HCT116 (cell line): ENCODE results near the gene EWSR1. TPM values are rescaled to one million over a fixed set of nuclear protein-coding genes. Genes with fewer than 3 reads are reported as not detected.

ENCODE experiments used
- ATAC-seq: fragments of 200-7000 bp; cut with Tn5 transposase; 2 replicates; pipeline ENCODE4 v1.9.1; 2020; ENCODE audit warnings: mild to moderate bottlenecking, moderate library complexity
- BruUV-seq: library from RNA; stranded (reverse); fragments of 400-500 nt; replicated peaks from 2 replicates; lab custom pipeline; 2021; lab: Mats Ljungman, UMichigan
- CTCF ChIA-PET: fragments of 300-600 bp; sonication (Branson Sonifier 250); formaldehyde crosslinking; loops from one replicate; lab custom pipeline; 2021; ENCODE audit warnings: antibody characterized with exemption; lab: Charles Lee
- POLR2A ChIA-PET: fragments of 300-600, 350-600 bp; sonication (Branson Sonifier 250); formaldehyde crosslinking; loops from one replicate; lab custom pipeline; 2021; ENCODE audit warnings: antibody characterized with exemption; lab: Charles Lee
- RAD21 ChIA-PET, 2 experiments: fragments of 300-600 bp; sonication (Branson Sonifier 250); formaldehyde crosslinking; loops; one replicate each; lab custom pipeline; 2023; ENCODE audit warnings: low total read pairs in 2 of 2; ENCODE audit not compliant: uncharacterized antibody in 2 of 2, unreplicated experiment in 2 of 2, low non-redundant PET in 1 of 2; lab: Charles Lee
- DNase-seq: peaks from one replicate; pipeline ENCODE4 v3.0.0-alpha.2; 2010; ENCODE audit warnings: low read depth, low spot score
- H2AFZ ChIP-seq: fragments of 200-600 bp; shearing (Covaris generic), sonication (generic); 2 replicates; pipeline ENCODE4 v1.6.1; 2017; ENCODE audit warnings: low read depth, mixed run types, mixed read lengths, antibody characterized with exemption, low read length; ENCODE audit not compliant: poor library complexity, severe bottlenecking
- H3K27ac ChIP-seq: 2 replicates; pipeline ENCODE4 v1.5.1; 2012; ENCODE audit warnings: low read depth, low read length
- H3K27me3 ChIP-seq: fragments of 200-600 bp; sonication (generic); 2 replicates; pipeline ENCODE4 v1.6.1; 2016; ENCODE audit warnings: mixed run types, low read length, mixed read lengths; ENCODE audit not compliant: insufficient read depth
- H3K36me3 ChIP-seq, 2 experiments: fragments of 200-500 bp in 1 of 2; fragments of 200-600 bp in 1 of 2; sonication (Bioruptor generic) in 1 of 2; sonication (generic) in 1 of 2; 2 replicates each; pipeline versions ENCODE4 v1.5.1 to v1.6.1; 2014 to 2016; ENCODE audit warnings: low read length in 2 of 2, inconsistent platforms in 1 of 2, mixed read lengths in 1 of 2, mixed run types in 1 of 2; ENCODE audit not compliant: insufficient read depth in 2 of 2, control insufficient read depth in 1 of 2
- H3K4me1 ChIP-seq, 2 experiments: fragments of 200-600 bp in 1 of 2; sonication (generic) in 1 of 2; 2 replicates each; pipeline versions ENCODE4 v1.5.1 to v1.6.1; 2012 to 2017; ENCODE audit warnings: low read length in 2 of 2, inconsistent platforms in 1 of 2, mild to moderate bottlenecking in 1 of 2, mixed read lengths in 1 of 2, mixed run types in 1 of 2, moderate library complexity in 1 of 2; ENCODE audit not compliant: insufficient read depth in 2 of 2, control insufficient read depth in 1 of 2
- H3K4me2 ChIP-seq: fragments of 200-600 bp; sonication (generic); 2 replicates; pipeline ENCODE4 v1.6.1; 2017; ENCODE audit warnings: mixed run types, low read length, mixed read lengths
- H3K4me3 ChIP-seq, 2 experiments: fragments of 200-600 bp in 1 of 2; sonication (generic) in 1 of 2; replicated peaks in 1 of 2; 2 replicates each; pipeline ENCODE4 v1.5.1; 2011 to 2016; ENCODE audit warnings: low read length in 2 of 2, control low read depth in 1 of 2, low read depth in 1 of 2, mild to moderate bottlenecking in 1 of 2, mixed read lengths in 1 of 2, mixed run types in 1 of 2
- H3K79me2 ChIP-seq: fragments of 200-600 bp; sonication (generic); 2 replicates; pipeline ENCODE4 v1.6.1; 2017; ENCODE audit warnings: mild to moderate bottlenecking, mixed run types, low read length, moderate library complexity, mixed read lengths; ENCODE audit not compliant: insufficient read depth
- H3K9ac ChIP-seq: fragments of 200-600 bp; sonication (generic); 2 replicates; pipeline ENCODE4 v1.6.1; 2016; ENCODE audit warnings: low read length, mixed read lengths
- H3K9me2 ChIP-seq: fragments of 200-600 bp; sonication (generic), shearing (Covaris generic); 2 replicates; pipeline ENCODE4 v1.6.1; 2017; ENCODE audit warnings: mixed run types, mild to moderate bottlenecking, moderate library complexity; ENCODE audit not compliant: insufficient read depth
- H3K9me3 ChIP-seq, 2 experiments: fragments of 200-500 bp in 1 of 2; fragments of 200-600 bp in 1 of 2; sonication (Bioruptor generic) in 1 of 2; sonication (generic) in 1 of 2; 2 replicates each; pipeline ENCODE4 v1.6.1; 2014 to 2017; ENCODE audit warnings: low read length in 2 of 2, mixed read lengths in 2 of 2, inconsistent platforms in 1 of 2, low read depth in 1 of 2, mild to moderate bottlenecking in 1 of 2, mixed run types in 1 of 2, moderate library complexity in 1 of 2; ENCODE audit not compliant: control insufficient read depth in 1 of 2, insufficient read depth in 1 of 2
- H4K20me1 ChIP-seq: fragments of 200-600 bp; sonication (generic), shearing (Covaris generic); 2 replicates; pipeline ENCODE4 v1.6.1; 2017; ENCODE audit warnings: mixed run types, mild to moderate bottlenecking, moderate library complexity; ENCODE audit not compliant: insufficient read depth
- CBX3 ChIP-seq: IDR thresholded peaks from 2 replicates; pipeline ENCODE4 v1.6.1; 2012; ENCODE audit warnings: low read depth
- CEBPB ChIP-seq: IDR thresholded peaks from 2 replicates; pipeline ENCODE4 v1.6.1; 2012; ENCODE audit warnings: low read depth
- EGR1 ChIP-seq: IDR thresholded peaks from 2 replicates; pipeline ENCODE4 v1.6.1; 2012; ENCODE audit warnings: low read depth
- ELF1 ChIP-seq: IDR thresholded peaks from 2 replicates; pipeline ENCODE4 v1.6.1; 2012; ENCODE audit warnings: low read depth, borderline replicate concordance
- EZH2 ChIP-seq: fragments of 200-600 bp; sonication (generic); IDR thresholded peaks from 2 replicates; pipeline ENCODE4 v1.6.1; 2017; ENCODE audit warnings: antibody characterized with exemption, mixed run types
- FOSL1 ChIP-seq: IDR thresholded peaks from 2 replicates; pipeline ENCODE4 v1.6.1; 2012; ENCODE audit warnings: low read depth
- POLR2A ChIP-seq: IDR thresholded peaks from 2 replicates; pipeline ENCODE4 v1.7.0; 2011; ENCODE audit warnings: borderline replicate concordance; ENCODE audit not compliant: insufficient read depth, insufficient read length; ENCODE audit errors: extremely low read depth
- SP1 ChIP-seq: IDR thresholded peaks from 2 replicates; pipeline ENCODE4 v1.6.1; 2012; ENCODE audit warnings: low read depth
- TCF7L2 ChIP-seq: IDR thresholded peaks from 2 replicates; pipeline ENCODE4 v1.7.0; 2011; ENCODE audit warnings: borderline replicate concordance, inconsistent platforms; ENCODE audit not compliant: insufficient read depth, insufficient read length; ENCODE audit errors: extremely low read depth
- ZFX ChIP-seq: fragments of 450-650 bp; IDR thresholded peaks from 2 replicates; pipeline ENCODE4 v1.6.1; 2017
- ZNF274 ChIP-seq: fragments of 200-500 bp; sonication (Bioruptor generic); IDR thresholded peaks from 2 replicates; pipeline ENCODE4 v1.6.1; 2014; ENCODE audit warnings: mild to moderate bottlenecking, low read depth, low read length, inconsistent platforms
- intact Hi-C: fragments of 100-400 bp; cut with micrococcal nuclease; formaldehyde crosslinking; loops from 2 replicates; pipeline ENCODE4 v1.10.0; 2022
- total RNA-seq: library from RNA; stranded (reverse); gene quantifications from one replicate; pipeline ENCODE4 v1.2.1, GENCODE V29; 2021; ENCODE audit not compliant: unreplicated experiment
- TF ChIP-seq, protein P1 (sequence below): IDR thresholded peaks from 2 replicates; pipeline ENCODE4 v1.6.1; 2012; ENCODE audit warnings: low read depth
- TF ChIP-seq, protein P2 (sequence below), 3 experiments: fragments of 200-600 bp in 1 of 3; sonication (generic) in 1 of 3; IDR thresholded peaks in 2 of 3; conservative IDR thresholded peaks in 1 of 3; 2 replicates each; pipeline ENCODE4 v1.5.1; 2012 to 2017; ENCODE audit warnings: low read depth in 2 of 3, low read length in 2 of 3, antibody characterized with exemption in 1 of 3, borderline replicate concordance in 1 of 3, control low read depth in 1 of 3, mild to moderate bottlenecking in 1 of 3, mixed read lengths in 1 of 3, mixed run types in 1 of 3, moderate library complexity in 1 of 3; ENCODE audit not compliant: insufficient read depth in 1 of 3
- TF ChIP-seq, protein P3 (sequence below): IDR thresholded peaks from 2 replicates; pipeline ENCODE4 v1.6.1; 2011; ENCODE audit warnings: mild to moderate bottlenecking, low read length, moderate library complexity; ENCODE audit not compliant: insufficient replicate concordance; ENCODE audit errors: extremely low read depth

The EWSR1 gene
- total RNA-seq, 1 experiment from 2014 or later = 335 TPM

DNA sequence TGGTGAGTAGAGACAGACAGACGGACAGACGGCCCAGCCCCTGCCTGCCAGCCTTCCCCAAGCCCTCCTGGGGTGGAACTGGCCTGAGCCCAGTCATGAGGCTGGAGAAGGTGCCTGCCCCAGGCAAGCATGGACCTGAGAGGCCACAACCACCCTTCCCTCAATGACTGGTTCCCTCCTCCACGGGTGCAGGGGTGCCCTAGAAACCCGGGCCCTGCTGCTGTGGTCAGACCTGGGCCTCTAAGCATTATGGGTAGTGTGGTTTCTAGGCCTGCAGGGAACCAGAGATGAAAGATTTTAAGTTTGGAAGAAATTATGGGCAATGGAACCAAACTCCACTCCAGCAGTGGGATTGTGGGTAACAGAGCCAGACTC lies 13.8 kb upstream of the EWSR1 start:
- no peak overlapping the region for H3K4me3 ChIP-seq
- no peaks in the 10 kb centered on the region for H3K27me3 ChIP-seq
- CTCF ChIA-PET = interaction anchor here (1.4 kb wide), 1 partner anchor 9 kb away, joined by 3 read pairs; no protein-coding TSS in a partner anchor
- no peak overlapping the region for H3K9ac ChIP-seq
- no peak for ATAC-seq
- no peaks in the 10 kb centered on the region for H4K20me1 ChIP-seq
- TF ChIP-seq ELF1 (no peak), TCF7L2 (no peak), ZFX (no peak), FOSL1 (no peak), POLR2A (no peak), ZNF274 (no peak), SP1 (no peak), CBX3 (no peak), EZH2 (no peak), EGR1 (no peak), CEBPB (no peak)
- TF ChIP-seq, protein P1, sequence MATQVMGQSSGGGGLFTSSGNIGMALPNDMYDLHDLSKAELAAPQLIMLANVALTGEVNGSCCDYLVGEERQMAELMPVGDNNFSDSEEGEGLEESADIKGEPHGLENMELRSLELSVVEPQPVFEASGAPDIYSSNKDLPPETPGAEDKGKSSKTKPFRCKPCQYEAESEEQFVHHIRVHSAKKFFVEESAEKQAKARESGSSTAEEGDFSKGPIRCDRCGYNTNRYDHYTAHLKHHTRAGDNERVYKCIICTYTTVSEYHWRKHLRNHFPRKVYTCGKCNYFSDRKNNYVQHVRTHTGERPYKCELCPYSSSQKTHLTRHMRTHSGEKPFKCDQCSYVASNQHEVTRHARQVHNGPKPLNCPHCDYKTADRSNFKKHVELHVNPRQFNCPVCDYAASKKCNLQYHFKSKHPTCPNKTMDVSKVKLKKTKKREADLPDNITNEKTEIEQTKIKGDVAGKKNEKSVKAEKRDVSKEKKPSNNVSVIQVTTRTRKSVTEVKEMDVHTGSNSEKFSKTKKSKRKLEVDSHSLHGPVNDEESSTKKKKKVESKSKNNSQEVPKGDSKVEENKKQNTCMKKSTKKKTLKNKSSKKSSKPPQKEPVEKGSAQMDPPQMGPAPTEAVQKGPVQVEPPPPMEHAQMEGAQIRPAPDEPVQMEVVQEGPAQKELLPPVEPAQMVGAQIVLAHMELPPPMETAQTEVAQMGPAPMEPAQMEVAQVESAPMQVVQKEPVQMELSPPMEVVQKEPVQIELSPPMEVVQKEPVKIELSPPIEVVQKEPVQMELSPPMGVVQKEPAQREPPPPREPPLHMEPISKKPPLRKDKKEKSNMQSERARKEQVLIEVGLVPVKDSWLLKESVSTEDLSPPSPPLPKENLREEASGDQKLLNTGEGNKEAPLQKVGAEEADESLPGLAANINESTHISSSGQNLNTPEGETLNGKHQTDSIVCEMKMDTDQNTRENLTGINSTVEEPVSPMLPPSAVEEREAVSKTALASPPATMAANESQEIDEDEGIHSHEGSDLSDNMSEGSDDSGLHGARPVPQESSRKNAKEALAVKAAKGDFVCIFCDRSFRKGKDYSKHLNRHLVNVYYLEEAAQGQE = no peak
- TF ChIP-seq, protein P2, sequence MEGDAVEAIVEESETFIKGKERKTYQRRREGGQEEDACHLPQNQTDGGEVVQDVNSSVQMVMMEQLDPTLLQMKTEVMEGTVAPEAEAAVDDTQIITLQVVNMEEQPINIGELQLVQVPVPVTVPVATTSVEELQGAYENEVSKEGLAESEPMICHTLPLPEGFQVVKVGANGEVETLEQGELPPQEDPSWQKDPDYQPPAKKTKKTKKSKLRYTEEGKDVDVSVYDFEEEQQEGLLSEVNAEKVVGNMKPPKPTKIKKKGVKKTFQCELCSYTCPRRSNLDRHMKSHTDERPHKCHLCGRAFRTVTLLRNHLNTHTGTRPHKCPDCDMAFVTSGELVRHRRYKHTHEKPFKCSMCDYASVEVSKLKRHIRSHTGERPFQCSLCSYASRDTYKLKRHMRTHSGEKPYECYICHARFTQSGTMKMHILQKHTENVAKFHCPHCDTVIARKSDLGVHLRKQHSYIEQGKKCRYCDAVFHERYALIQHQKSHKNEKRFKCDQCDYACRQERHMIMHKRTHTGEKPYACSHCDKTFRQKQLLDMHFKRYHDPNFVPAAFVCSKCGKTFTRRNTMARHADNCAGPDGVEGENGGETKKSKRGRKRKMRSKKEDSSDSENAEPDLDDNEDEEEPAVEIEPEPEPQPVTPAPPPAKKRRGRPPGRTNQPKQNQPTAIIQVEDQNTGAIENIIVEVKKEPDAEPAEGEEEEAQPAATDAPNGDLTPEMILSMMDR (IDR thresholded peaks at IDR 0.05 in 2 of 3, conservative IDR thresholded peaks at IDR 0.05 in 1 of 3; ENCODE audit: borderline replicate concordance in 1 of 3, insufficient read depth in 1 of 3, low read depth in 2 of 3, low read length in 2 of 3) = no peak
- TF ChIP-seq, protein P3, sequence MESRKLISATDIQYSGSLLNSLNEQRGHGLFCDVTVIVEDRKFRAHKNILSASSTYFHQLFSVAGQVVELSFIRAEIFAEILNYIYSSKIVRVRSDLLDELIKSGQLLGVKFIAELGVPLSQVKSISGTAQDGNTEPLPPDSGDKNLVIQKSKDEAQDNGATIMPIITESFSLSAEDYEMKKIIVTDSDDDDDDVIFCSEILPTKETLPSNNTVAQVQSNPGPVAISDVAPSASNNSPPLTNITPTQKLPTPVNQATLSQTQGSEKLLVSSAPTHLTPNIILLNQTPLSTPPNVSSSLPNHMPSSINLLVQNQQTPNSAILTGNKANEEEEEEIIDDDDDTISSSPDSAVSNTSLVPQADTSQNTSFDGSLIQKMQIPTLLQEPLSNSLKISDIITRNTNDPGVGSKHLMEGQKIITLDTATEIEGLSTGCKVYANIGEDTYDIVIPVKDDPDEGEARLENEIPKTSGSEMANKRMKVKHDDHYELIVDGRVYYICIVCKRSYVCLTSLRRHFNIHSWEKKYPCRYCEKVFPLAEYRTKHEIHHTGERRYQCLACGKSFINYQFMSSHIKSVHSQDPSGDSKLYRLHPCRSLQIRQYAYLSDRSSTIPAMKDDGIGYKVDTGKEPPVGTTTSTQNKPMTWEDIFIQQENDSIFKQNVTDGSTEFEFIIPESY = no peak
- TF ChIP-seq, all 23 proteins: peak for 0
- no peaks in the 10 kb centered on the region for H3K36me3 ChIP-seq
- ChIA-PET RAD21 (no interaction called here), POLR2A (no interaction called here)
- no peaks in the 10 kb centered on the region for H3K9me3 ChIP-seq
- intact Hi-C loops = no loop called here
- no peaks in the 10 kb centered on the region for H3K9me2 ChIP-seq
- H3K79me2 ChIP-seq = no peaks in the 10 kb centered on the region
- BruUV-seq = no TSS peak
- DNase-seq = no peak
- no peak overlapping the region for H2AFZ ChIP-seq
- H3K27ac ChIP-seq = no peak overlapping the region
- H3K4me1 ChIP-seq = no peaks in the 10 kb centered on the region; a peak in 1 of 4 replicates
- H3K4me2 ChIP-seq = no peak overlapping the region
